Measurements from ENCODE around the gene AGAP2.

AGAP2 gene

DNA sequence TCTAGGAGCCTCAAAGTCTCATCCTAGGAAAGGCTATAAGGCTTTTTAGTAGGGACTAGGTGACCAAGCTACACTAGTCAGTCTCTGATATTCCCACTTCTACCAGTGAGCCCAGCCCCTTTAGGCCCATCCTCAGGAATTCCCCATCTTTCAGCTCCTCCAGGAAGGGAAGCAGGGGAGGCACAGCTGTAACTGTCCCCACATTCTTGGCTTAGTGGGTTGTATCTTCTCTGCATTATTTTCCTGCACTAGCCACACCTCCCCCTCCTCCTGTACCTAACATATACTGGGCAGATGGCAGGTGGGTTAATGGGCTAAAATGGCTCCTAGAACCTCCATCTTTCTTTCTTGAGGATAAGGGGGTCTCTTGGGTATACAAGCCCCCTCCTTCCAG lies 28.8 kb upstream of the AGAP2 start:
- no peak for DNase-seq

GRCh38 chr12:57766464-57767304 lies 28.1 kb upstream of the AGAP2 start, which contains the start of gene CYP27B1:
Gene CYP27B1 (minus strand): TSS chr12:57767078. CDS start chr12:57767041, 37 bp downstream.
- no peak for DNase-seq

GRCh38 chr12:57765698-57766463 lies 27.3 kb upstream of the AGAP2 start:
- DNase-seq = no peak

DNA sequence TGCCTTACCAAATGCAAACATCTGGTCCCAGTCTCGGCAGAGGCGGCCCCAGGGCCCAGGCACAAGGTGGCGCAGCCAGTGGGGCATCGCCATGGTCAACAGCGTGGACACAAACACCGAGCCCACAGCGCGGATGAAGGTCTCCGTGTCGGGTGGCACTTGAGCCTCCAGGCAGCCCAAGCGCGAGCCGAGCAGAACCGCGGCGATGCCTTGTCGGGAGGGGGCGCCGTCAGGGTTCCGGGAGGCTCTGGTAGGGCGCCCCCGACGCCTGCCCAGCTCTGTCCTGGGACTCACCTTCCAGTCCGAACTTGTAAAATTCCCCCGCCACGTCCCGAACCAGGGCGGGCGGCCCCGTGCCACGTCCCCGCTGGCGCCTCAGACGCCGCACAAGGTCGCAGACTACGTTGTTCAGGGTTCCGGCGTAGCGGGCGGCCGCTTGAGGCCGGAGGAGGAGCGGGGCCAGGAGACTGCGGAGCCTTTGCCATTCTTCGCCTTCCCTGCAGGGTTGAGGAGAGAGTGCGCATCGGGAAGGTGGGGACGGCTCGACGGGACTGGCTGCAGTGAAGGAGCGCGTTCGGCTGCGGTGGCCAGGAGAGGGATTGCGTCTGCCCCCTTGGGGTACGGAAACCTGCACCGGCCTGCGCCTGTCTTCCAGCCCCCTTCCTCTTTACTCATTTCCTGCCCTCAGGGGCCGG lies 26.6 kb upstream of the AGAP2 start:
- no peak for DNase-seq

GRCh38 chr12:57764662-57765002 lies 26.1 kb upstream of the AGAP2 start:
- no peak for DNase-seq

GRCh38 chr12:57763881-57764661 lies 25.5 kb upstream of the AGAP2 start:
- DNase-seq = no peak

DNA sequence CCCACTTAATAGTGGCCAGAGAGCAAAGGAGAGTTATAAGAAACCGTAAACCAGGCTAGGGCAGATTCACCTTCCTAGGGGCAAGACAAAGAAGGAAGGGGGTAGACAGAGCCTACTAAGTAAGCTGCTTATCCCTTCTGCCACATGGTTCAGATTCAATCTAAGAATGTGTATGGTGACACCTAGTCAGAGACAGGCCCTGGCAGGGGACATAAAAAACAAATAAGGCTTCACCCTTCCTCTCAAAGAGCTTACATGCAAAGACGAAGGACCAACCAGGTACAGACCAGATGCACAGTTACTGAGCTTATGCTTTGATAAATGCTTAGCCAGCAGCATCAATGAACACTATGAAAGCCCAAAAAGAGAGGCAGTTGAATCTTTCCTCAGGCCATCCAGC lies 23.9 kb upstream of the AGAP2 start:
- DNase-seq = no peak

- DNase-seq = no peak
These were observed 23.0 kb upstream of the AGAP2 start for GRCh38 chr12:57761391-57761998.

DNA sequence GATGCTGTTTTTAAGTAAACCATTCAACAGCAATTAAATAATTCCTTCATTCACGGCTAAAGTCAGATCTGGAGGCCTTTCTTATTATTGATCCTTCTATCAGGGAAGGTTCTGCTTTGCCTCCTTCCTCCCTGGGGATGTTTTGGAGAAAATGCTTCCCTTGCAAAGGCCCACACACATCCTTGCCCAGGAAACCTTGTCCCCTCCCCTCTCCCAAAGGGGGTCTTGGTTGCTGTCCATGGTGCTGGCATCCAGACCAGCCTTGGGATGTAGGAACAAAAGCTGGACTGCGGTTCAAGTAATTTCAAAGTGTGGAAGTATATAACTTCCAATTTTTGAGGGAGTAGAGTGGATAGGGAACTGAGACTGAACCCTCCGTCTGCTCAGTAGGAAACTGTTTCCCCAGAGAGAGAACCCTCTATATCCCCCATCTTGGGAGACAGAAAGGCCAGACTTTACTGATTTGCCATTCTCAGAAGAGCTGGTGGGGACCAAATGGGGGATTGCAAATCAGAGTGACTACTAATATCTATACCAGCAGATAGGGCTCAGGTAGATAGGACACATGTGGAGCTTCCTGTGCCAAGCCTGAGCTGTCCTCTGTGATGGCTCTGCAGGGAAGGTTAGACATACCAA lies 21.9 kb upstream of the AGAP2 start:
- DNase-seq = no peak

GRCh38 chr12:57759360-57759980 lies 20.9 kb upstream of the AGAP2 start:
- DNase-seq = no peak

GRCh38 chr12:57758552-57759359 lies 20.2 kb upstream of the AGAP2 start:
- DNase-seq = no peak

GRCh38 chr12:57757771-57758170 lies 19.2 kb upstream of the AGAP2 start:
- no peak for DNase-seq

GRCh38 chr12:57756406-57757341 lies 18.1 kb upstream of the AGAP2 start:
- no peak for DNase-seq

GRCh38 chr12:57755454-57756372 lies 17.2 kb upstream of the AGAP2 start:
- no peak for DNase-seq

GRCh38 chr12:57755194-57755453 lies 16.6 kb upstream of the AGAP2 start:
- DNase-seq = no peak

DNA sequence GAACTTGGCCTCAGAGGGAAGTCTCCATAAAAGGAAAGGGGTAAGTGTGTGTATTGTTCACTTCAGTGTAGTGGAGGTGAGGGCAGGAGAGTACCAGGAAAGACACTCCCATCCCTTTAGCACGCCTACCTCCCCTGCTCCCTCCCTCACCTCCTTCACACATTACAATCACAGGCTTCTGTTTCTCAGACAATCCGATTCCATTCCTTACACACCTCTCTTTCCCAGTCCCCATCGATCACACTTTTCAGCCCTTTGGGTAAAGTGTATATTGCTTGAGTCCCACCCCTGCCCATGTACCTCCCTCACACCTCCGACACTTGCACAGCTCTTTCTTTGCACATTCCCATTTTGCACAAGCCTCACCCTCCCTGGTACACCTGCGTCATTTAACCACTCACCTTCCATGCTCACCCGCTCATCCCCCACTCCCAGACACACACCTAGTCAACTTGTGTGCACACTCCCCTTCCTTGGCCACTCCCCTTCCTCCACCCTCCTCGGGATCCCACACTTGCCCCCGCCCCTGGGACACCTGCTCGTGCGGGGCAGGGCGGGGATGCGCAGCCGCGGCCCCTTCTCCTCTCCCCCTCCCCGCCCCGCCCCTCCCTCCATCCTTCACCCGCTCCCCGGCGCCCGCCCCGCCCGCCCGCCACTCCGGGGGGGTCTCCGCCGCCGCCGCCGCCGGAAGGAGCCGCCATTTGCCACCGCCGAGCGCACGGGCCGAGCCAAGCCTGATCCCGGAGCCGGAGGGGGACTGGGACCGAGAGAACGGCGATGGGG lies 16.1 kb upstream of the AGAP2 start, which contains the start of gene MARCHF9:
MARCHF9 (plus strand) TSS at position 693 of the 783 bp plus-strand sequence. CDS start 426 bp downstream, outside the sequence.
- peak; percentile 66 for DNase-seq

DNA sequence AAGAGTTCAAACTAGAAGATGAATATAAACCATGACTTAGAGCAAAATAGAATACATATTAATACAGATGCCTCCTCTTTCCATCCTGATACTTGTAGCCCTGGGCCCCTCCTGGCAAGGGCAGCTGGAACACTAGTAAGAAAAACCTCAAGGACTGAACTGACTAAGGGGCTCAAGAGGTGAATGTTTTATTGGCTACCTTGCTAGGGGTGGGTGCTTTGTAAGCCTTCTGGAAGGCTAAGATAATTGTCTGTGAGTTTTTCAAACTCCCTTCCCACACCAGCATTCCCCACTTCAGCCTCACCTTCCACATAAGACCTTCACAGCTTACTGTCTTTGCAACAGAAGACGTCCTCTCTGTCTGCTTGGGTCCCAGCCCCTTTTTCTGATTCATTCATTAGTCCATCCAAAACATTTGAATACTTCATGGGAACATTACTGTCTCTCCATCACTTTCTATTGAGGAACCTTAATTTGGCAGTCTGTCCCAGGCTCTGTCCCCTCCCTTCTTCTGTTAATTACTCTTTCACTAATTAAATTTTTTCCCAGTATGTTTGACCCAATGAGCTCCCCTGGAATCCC lies 15.3 kb upstream of the AGAP2 start:
- no peak for DNase-seq

Data from femur (tissue), 1 donor.